CD4-positive, alpha-beta T cell treated with Interleukin-1 beta for 1 hour (primary cell): ENCODE measurements around the gene MYF5.

Experiments used
- DNase-seq, 2 donors: peaks; one replicate each; pipeline ENCODE4 v3.0.0-alpha.2; 2020 to 2022

Gene MYF5

DNA sequence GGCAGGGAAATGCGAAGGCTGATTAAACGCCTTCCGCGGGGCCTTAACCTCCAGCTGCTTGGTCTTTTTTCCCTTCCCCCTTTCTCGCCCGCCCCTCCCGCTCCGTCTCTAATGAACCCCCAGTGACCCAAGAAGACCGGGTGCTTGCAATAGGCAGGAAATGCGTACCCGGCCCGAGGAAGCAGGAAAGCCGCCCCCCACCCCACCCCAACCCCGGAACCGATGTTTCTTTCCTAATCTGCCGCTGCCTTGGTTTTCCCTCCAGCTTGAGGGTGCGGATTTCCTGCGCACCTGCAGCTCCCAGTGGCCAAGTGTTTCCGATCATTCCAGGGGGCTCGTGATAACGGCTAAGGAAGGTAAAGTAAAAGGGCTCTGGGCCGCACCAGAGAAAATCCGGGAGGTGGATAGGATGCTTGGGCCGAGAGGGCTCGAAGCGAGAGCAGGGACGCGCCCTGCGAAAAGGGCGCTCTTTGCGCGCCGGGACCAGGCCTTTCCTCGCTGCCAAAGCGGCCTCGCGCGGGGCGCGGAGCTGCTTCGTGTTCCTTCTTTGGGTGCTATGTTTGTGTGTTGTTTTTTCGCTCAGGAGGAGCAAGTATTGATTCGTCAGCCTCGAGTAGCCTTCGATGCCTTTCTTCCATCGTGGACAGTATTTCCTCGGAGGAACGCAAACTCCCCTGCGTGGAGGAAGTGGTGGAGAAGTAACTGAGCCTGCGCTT lies 8.3 kb upstream of the MYF5 start:
- DNase-seq, result no peak

- DNase-seq, result no peak
Observed at GRCh38 chr12:80708975-80709328, 7.8 kb upstream of the MYF5 start.

DNA sequence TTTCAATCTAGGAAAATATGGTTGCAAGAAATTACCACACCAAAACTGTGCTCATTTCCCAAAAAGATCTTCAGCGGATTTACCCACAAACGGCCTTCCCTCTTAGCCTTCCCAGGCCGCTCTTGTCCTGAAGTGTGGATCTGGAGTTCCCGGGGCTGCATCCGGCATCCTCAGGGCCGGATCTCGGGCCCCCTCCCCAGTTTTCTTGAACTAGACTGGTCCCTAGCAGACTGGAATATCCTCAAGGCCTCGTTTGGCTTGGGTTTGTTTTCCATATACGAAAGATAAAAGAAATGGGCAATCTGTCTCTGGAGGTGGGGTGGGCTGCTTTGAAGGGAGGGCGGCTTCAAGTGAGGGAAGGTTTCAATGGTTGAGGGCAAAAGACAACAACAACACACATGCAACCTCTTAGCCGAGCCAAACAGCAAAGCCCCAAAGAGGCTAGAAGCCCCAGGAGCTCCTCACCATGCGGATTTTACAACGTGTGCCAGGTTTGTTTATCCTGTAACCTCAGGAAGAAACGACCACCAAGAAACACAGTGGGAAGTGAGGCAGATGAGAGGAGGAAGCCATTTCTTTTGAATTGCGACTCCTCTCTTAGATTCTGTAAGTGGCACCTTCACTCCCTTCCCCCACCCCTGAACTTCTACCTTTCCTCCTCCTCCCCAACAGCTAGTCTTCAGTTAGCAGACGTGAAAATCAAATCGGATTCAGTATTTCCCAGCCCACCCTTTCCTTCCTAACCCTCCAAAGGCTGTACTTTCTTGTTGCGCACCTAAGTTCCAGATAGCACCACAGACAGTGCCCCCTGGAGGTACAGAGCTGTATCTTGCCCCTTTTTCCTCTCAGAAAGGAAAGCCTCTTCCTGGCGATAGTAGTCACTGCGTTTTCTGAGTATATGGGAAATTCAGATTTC lies 6.6 kb upstream of the MYF5 start:
- DNase-seq, result no peak

DNA sequence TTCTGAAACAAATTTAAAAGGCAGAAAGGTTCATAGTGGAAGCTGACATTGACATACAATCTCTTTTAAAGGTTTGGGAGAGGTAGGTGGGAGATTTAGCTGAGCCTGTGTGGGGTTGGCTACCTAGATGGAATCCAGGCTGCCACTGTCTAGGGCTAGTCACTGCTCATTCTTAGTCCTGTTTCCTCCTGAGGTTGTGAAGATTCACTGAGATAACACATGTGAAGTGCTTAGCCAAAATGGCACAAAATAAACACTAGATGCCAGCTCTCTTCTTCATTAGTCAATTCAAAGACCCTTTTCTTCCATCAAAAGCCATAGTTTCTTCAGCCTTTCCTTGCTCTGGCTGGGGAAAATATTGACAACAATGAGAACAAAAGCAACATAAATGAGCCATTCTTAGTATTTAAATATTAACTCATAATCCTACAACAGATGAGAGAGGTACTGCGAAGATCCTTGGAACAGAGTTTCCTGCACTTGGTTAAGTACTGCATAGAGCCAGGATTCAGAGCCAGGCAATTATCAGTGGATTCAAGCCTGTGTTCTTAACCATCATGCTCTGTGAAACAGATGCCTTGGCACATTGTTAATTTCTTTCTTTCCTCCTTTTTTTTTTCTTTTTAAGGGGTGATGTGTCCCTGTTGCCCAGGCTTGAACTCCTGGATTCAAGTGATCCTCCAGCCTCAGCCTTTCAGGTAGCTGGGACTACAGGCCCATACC lies 5.8 kb upstream of the MYF5 start:
- no peak for DNase-seq

DNA sequence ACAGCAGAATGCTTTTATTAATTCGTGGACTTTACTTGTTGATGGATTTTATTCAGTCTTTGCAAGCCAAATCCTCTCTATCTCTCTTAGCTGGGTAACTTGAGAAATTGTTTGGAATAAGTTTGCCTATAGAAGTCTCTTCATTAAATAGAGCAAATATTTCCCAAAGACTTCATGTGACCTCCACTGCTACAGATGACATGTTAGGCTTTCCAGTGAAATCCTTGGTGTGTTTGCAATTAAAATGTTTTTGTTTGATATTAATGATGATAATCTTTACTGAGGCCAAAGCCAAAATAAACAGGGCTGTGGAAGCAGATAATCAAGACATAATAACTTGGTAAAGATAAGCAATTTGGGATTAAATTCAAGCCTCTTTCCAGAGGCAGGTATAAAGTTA lies 4.8 kb upstream of the MYF5 start:
- no peak for DNase-seq

- DNase-seq, result no peak
Observed at GRCh38 chr12:80712866-80713265, 3.8 kb upstream of the MYF5 start.

GRCh38 chr12:80713419-80713818 lies 3.3 kb upstream of the MYF5 start:
- DNase-seq, result no peak

DNA sequence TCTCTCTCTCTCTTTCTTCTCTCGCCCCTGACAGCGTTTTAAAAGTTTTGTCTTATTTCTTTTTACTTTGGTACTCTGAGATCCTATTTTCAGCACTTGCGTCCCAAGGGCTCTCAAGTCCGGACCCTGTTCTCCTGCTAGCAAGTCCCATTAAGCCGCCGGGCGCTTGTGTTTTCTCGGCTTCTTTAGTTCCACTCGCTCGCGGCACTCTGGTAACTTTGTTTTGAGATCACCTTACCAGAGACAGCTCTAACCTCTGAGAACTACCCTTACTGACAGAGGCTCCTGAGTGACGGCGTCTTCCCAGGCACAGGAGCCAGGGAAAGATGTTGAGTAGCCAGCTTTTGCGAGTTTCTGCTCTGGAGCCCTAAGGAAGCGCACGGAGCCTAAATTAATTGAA lies 2.7 kb upstream of the MYF5 start:
- no peak for DNase-seq

DNA sequence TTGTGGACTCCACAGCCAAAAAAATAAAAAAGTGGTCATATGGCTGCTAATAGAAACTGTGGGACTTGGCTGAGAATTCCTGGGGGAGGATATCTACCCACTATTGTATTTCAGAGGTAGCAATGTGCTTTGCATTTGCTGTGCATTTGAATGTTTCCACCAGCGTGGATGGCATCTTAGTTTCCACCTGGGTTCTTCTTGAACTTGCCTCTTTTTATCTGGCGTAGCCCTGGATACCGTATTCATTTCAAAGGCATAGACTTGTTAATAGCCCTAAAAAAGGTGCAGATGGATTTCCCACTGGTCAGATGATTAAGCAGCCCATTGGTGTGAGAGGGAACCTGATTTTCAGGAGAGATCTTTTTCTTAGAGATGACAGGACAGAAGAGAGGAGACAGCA lies 1.9 kb upstream of the MYF5 start:
- DNase-seq, result no peak

DNA sequence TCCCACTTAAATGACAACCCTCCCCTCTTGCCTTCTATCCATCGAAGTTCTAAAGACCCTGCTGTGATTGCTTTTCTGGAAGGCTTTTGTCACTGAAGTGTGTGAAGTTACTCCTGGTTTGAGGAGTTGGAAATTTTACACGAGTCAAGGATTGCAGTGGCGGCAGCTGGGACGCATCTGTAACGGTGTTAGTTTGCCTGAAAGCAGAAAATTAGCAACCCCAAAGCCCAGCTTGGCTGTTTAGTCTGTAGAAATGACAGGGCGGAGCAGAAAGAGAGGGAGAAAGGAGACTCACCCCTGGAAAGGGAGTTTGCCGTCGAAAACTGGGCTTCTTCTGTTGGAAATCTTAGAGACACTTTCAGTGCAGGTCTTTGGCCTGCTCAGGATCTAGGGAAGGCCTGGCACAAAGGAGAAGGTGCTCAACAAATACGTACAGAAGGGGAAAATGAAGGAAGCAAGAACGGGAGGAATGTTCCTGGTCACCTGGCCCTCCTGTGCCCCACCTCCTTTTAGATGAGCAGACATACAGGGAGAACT lies 931 bp upstream of the MYF5 start:
- no peak for DNase-seq

GRCh38 chr12:80717856-80718255 lies 1.1 kb downstream of the MYF5 start:
- DNase-seq, result no peak

- DNase-seq, result no peak
Observed at GRCh38 chr12:80720516-80720915, 3.8 kb downstream of the MYF5 start.

DNA sequence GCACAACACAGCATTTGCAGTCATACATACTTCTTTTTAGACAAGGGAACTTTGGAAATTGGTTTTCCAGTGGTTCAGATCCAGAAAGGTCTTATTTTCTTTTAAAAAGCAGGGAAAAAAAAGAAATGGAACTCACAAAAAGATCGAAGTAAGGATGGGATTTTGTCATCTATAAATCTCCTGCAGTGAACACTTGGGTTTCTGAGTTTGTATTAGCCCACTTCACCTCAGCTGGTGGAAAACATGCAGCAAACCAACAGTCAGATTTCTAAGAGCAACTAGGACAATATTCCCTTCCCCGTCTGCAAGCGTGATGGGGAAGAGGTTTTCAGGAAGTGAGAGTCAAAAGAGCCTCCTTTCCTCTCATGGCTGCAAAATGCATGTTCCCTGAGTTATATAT lies 4.6 kb downstream of the MYF5 start:
- no peak for DNase-seq

DNA sequence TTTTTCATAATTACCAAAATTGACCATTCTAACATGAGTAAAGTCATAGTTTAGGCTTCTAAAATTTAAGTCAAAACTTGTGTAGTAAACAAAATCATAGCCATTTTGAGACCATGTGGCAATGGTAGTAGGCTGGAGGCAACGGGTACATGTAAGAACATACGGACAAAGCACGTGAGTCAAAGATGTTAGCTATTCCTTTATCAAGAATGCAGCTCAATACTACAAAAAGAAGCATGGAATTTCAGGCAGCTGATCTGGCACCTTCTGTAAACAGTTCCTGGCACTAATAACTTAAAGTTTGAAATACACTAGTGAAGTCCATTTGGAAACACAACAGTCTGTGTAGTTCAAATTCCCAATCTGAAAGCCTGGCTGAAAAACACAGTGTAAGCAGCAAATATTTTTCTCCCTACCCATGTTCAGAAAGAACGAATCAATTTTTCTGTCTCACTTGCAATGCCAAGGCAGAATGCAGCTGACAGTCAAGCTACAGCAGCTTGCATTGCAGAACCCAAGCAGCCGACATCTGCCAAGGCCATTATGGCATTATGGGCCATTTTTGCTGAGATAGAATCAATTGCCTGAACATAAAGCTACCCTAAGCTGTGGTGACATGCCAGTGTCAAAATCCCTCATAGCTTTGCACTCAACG lies 29.3 kb downstream of the MYF5 start:
- no peak for DNase-seq

DNA sequence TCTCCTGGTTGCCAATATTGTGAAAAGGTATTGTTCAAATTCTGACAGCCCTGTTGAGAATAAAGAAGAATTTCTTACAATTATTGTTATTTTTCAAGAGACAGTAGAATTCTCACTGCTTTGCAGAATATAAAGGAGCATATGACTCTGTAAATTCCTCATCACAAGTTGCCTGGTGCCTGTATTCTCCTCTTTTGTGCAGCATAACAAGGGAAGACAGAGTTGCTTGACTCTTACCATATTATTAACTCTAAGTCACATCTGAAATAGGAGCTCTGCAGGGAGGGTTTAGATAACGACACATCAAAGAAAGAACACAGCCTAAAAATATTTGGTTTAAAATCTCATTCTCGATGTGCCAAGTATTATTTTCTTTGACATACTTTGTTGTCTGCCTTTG lies 31.1 kb downstream of the MYF5 start:
- no peak for DNase-seq

DNA sequence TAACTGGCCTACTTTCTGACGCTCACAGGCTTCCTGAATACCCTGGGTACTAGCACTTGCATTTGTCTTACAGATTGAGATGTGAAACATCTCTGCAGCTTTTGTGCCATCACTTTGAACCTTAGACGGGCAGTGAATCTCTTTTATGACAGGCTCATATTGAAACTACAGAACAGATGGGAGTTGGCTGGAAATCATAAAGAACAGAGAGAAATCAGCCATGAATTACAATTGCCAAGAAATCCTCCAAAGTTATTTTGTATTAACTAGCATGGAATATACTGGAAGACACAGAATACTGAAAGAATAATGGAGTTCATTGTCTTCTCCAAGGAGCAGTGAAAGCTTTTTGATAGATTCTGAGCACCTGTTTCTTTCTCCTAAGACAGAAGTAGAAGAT lies 32.7 kb downstream of the MYF5 start:
- DNase-seq, result no peak

- DNase-seq, result no peak
Observed at GRCh38 chr12:80752464-80752863, 35.8 kb downstream of the MYF5 start.

GRCh38 chr12:80754274-80754673 lies 37.6 kb downstream of the MYF5 start:
- no peak for DNase-seq

DNA sequence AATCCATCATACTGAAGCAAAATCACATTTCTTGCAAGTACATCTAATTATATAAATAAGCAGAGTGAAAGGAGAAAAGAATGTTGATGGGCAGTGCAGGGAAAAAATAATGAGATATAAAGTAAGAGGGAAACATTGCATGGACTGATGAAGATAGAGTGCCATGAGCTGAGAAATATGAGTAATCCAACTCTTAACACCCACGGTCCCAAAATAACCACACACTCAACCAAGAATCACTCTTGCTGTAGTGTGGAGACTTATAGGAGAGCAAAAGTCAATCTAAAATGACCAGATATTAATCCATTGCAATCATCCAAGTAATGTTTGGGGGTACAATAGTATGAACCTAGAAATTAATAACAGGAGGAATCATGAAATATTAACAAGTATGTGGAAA lies 40.2 kb downstream of the MYF5 start:
- DNase-seq, result no peak

DNA sequence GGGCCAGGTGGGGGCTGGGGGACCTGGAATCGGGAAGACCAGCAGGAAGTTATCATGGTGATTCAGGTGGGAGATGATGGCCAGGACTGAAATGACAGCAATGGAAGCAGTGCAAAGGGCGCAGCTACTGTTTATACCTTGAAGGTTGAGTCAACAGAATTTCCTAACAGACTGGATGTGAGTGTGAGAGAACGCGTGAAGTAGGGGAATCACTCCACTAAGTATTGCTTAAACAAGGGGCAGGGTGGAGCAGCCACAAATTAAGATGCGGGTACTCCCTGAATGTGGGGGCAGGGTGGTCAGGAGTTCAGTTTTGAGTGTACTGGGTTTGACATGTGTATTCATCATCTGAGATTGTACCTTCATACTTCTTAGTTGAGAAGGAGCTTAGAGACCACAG lies 45.1 kb downstream of the MYF5 start:
- DNase-seq, result no peak

- no peak for DNase-seq
Observed at GRCh38 chr12:80763874-80764273, 47.2 kb downstream of the MYF5 start.

- no peak for DNase-seq
Observed at GRCh38 chr12:80766210-80766609, 49.5 kb downstream of the MYF5 start.

GRCh38 chr12:80766897-80767296 lies 50.2 kb downstream of the MYF5 start:
- DNase-seq, result no peak
